ENCODE measurements around the gene SOX18. TPM values are rescaled to one million over a fixed set of nuclear protein-coding genes. Genes with fewer than 3 reads are reported as not detected.

Gene SOX18
- total RNA-seq, 1 donor: under 0.01 TPM

DNA sequence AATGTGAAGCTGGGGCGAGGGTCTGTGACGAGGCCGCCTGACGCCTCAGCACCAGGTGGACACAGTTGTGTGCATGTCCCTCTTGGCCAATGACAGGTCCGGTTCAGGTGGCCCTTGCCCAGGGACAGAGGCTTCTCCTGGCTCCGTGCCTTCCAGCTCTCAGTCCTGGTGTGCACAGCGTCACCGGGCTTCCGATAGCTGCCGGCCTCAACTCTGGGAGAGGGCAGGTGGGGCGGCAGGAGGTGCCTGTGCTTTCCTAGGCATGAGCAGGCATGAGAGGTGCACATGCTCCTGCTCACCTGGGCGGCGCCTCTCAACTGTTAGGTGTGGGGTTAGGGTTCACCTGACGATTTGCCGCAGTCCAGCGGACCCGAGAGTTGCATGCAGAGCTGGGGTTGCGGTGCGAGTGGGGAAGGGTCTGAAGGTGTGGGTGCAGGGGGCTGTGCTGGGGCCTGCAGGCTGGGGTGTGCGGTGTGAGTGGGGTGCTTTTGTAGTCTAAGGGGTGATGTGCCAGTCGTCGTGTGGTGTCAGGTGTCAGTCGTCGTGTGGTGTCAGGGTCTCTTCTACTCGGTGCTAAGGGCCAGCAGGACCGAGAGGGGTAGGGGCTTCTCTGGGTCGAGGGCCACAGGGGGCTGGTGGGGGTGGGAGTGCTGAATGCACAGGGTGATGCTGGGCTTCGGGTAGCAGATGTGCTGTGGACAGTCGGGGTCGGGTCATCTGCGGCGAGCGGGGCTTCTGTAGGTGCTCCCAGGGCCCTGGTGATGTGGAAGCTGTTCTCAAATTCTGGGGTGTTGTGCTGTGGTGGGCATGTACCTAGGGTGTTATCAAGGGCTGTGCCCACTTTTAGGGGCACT lies 3.8 kb upstream of the SOX18 start:
- Histone ChIP-seq H3K36me3 (ENCODE audit: insufficient read depth, low read length) (no peaks in the 10 kb centered on the region), H3K4me1 (ENCODE audit: insufficient read depth, low read length) (peaks cover 19% of the 10 kb centered on the region), H3K4me3 (ENCODE audit: insufficient read depth, low read length) (no peak overlapping the region), H3K27ac (ENCODE audit: low read depth, low read length) (no peak overlapping the region), H2AFZ (ENCODE audit: low read length) (no peak overlapping the region), H3K9me3 (ENCODE audit: low read depth, low read length) (no peaks in the 10 kb centered on the region), H4K20me1 (ENCODE audit: insufficient read depth, low read length) (peaks cover 2% of the 10 kb centered on the region), H3K79me2 (ENCODE audit: insufficient read depth, low read length) (no peaks in the 10 kb centered on the region), H3K4me2 (ENCODE audit: insufficient read depth, low read length) (no peak overlapping the region), H3K27me3 (ENCODE audit: insufficient read depth, low read length) (peaks cover 10% of the 10 kb centered on the region)
- TF ChIP-seq, protein P1, sequence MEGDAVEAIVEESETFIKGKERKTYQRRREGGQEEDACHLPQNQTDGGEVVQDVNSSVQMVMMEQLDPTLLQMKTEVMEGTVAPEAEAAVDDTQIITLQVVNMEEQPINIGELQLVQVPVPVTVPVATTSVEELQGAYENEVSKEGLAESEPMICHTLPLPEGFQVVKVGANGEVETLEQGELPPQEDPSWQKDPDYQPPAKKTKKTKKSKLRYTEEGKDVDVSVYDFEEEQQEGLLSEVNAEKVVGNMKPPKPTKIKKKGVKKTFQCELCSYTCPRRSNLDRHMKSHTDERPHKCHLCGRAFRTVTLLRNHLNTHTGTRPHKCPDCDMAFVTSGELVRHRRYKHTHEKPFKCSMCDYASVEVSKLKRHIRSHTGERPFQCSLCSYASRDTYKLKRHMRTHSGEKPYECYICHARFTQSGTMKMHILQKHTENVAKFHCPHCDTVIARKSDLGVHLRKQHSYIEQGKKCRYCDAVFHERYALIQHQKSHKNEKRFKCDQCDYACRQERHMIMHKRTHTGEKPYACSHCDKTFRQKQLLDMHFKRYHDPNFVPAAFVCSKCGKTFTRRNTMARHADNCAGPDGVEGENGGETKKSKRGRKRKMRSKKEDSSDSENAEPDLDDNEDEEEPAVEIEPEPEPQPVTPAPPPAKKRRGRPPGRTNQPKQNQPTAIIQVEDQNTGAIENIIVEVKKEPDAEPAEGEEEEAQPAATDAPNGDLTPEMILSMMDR (IDR thresholded peaks at IDR 0.05; ENCODE audit: extremely low read depth, low read depth, low read length): no peak
- DNase-seq (ENCODE audit: insufficient read length, low spot score, missing footprints): no peak

DNA sequence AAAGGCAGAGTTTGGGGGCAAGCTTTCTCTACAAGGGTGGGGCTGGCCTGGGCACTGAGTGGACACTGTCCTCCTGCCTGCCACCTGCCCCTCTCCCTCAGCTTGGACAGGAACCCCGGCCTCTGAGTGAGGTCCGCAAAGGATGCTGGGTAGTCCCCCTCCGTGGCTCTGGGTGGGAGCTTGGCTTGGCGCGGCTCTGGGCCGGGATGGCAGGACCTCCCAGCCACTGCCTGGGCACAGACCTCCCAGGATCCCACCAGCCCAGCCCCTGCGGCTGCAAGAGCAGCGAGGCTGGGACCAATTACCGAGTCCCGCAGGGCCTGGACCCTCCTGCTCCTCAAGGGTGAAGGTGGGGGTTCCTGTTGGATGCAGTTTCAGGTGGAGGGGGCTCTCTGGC lies 2.9 kb upstream of the SOX18 start:
- H3K4me2 ChIP-seq (ENCODE audit: insufficient read depth, low read length): no peak overlapping the region
- no peak overlapping the region for H3K4me3 ChIP-seq (ENCODE audit: insufficient read depth, low read length)
- H3K27ac ChIP-seq (ENCODE audit: low read depth, low read length): no peak overlapping the region
- H3K4me1 ChIP-seq (ENCODE audit: insufficient read depth, low read length): peaks cover 15% of the 10 kb centered on the region
- no peaks in the 10 kb centered on the region for H3K36me3 ChIP-seq (ENCODE audit: insufficient read depth, low read length)
- TF ChIP-seq, protein P1 (IDR thresholded peaks at IDR 0.05; ENCODE audit: extremely low read depth, low read depth, low read length): no peak
- peaks cover 16% of the 10 kb centered on the region for H3K27me3 ChIP-seq (ENCODE audit: insufficient read depth, low read length)
- no peak for DNase-seq (ENCODE audit: insufficient read length, low spot score, missing footprints)
- no peaks in the 10 kb centered on the region for H4K20me1 ChIP-seq (ENCODE audit: insufficient read depth, low read length)
- H3K9me3 ChIP-seq (ENCODE audit: low read depth, low read length): no peaks in the 10 kb centered on the region
- no peaks in the 10 kb centered on the region for H3K79me2 ChIP-seq (ENCODE audit: insufficient read depth, low read length)
- H2AFZ ChIP-seq (ENCODE audit: low read length): no peak overlapping the region

DNA sequence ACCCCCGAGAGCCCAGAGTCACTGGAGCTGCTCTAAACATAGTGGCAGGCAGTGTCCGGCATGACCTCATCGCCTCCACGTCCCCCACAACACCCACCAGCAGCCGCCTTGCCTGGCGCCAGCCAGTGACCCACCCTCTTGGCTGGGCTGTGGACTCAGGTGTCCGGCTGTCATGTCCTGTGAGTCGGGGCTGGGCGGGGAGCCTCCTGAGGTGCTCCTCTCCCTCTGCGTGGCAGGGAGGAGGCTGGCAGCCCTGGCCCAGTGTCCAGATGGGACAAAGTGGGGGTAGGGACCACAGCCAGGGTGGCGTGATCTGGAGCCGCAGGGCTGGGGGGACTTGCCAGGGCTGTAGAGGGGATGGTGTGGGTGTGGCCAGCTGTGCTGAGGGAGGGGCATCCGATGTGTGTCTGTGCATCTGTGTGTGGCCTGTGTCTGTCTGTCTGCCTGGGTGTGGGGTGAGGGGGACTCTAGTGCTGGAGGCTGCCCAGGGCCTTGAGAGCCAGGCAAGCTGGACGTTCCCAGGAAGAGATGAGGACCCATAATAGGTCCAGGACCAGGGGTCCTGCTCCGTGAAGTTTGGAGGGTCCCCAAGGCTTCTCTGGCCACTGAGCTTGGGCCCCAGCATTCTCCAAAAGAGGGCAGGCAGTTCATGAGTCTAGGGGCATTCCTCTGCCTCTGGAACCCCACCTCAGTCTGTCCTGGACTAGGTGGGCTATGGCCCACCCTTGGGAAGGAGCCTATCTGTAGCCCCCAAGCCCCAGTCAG lies 2.3 kb upstream of the SOX18 start:
- no peaks in the 10 kb centered on the region for H3K36me3 ChIP-seq (ENCODE audit: insufficient read depth, low read length)
- H3K4me2 ChIP-seq (ENCODE audit: insufficient read depth, low read length): no peak overlapping the region
- H4K20me1 ChIP-seq (ENCODE audit: insufficient read depth, low read length): no peaks in the 10 kb centered on the region
- no peaks in the 10 kb centered on the region for H3K79me2 ChIP-seq (ENCODE audit: insufficient read depth, low read length)
- TF ChIP-seq, protein P1 (IDR thresholded peaks at IDR 0.05; ENCODE audit: extremely low read depth, low read depth, low read length): no peak
- no peak for DNase-seq (ENCODE audit: insufficient read length, low spot score, missing footprints)
- peaks cover 19% of the 10 kb centered on the region for H3K27me3 ChIP-seq (ENCODE audit: insufficient read depth, low read length)
- H3K9me3 ChIP-seq (ENCODE audit: low read depth, low read length): no peaks in the 10 kb centered on the region
- no peak overlapping the region for H3K4me3 ChIP-seq (ENCODE audit: insufficient read depth, low read length)
- H3K27ac ChIP-seq (ENCODE audit: low read depth, low read length): no peak overlapping the region
- H2AFZ ChIP-seq (ENCODE audit: low read length): no peak overlapping the region
- peaks cover 15% of the 10 kb centered on the region for H3K4me1 ChIP-seq (ENCODE audit: insufficient read depth, low read length)

DNA sequence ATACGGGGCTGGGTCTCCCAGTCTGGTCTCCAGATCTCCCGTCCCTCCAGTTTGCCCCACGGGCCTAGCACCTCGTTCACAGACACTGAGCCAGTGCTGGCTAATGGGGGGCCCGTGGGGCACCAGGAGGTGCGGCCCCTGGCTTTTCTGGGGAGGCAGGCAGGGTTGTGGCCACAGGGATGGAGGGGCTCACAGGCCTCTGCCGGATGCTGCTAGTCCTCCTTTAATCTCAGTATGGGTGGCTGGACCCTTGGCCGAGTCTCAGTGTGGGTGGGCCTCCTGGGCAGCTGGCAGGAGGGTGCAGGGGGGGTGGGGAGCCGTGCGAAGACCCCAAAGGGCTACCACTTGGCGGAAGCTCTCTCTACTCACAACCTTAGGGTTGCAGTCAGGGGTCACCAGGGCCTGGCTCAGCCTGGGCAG lies 1.6 kb upstream of the SOX18 start:
- peaks cover 23% of the 10 kb centered on the region for H3K27me3 ChIP-seq (ENCODE audit: insufficient read depth, low read length)
- H3K9me3 ChIP-seq (ENCODE audit: low read depth, low read length): no peaks in the 10 kb centered on the region
- DNase-seq (ENCODE audit: insufficient read length, low spot score, missing footprints): no peak
- H3K36me3 ChIP-seq (ENCODE audit: insufficient read depth, low read length): no peaks in the 10 kb centered on the region
- no peak overlapping the region for H3K4me3 ChIP-seq (ENCODE audit: insufficient read depth, low read length)
- TF ChIP-seq, protein P1 (IDR thresholded peaks at IDR 0.05; ENCODE audit: extremely low read depth, low read depth, low read length): no peak
- no peak overlapping the region for H3K27ac ChIP-seq (ENCODE audit: low read depth, low read length)
- H2AFZ ChIP-seq (ENCODE audit: low read length): no peak overlapping the region
- no peaks in the 10 kb centered on the region for H4K20me1 ChIP-seq (ENCODE audit: insufficient read depth, low read length)
- no peak overlapping the region for H3K4me2 ChIP-seq (ENCODE audit: insufficient read depth, low read length)
- H3K79me2 ChIP-seq (ENCODE audit: insufficient read depth, low read length): no peaks in the 10 kb centered on the region
- peaks cover 12% of the 10 kb centered on the region for H3K4me1 ChIP-seq (ENCODE audit: insufficient read depth, low read length)
